Renal cortical epithelial cell (primary cell): ENCODE results near the gene FAS. TPM values are rescaled to one million over a fixed set of nuclear protein-coding genes. Genes with fewer than 3 reads are reported as not detected.
A peak's percentile ranks its signal among the peaks of the same experiment; 100 is the strongest.

ENCODE experiments used
- DNase-seq: peaks from one replicate; pipeline ENCODE4 v3.0.0-alpha.2; 2011; ENCODE audit warnings: low read depth
- total RNA-seq: library from RNA; depleted of rRNA; stranded (reverse); fragments of >200 nt; gene quantifications from 2 replicates; pipeline ENCODE4 v1.2.3, GENCODE V29; 2014

Gene FAS
- total RNA-seq, 1 donor from 2014 or later, result 123 TPM

- no peak for DNase-seq
These were observed 44.9 kb downstream of the FAS start for GRCh38 chr10:89035461-89035860.

- no peak for DNase-seq
These were observed 46.5 kb downstream of the FAS start for GRCh38 chr10:89037096-89037495.

GRCh38 chr10:89042562-89042961 lies 52.0 kb downstream of the FAS start:
- peak; percentile 79 for DNase-seq

- no peak for DNase-seq
These were observed 52.5 kb downstream of the FAS start for GRCh38 chr10:89043052-89043451.

GRCh38 chr10:89047397-89047796 lies 56.8 kb downstream of the FAS start:
- DNase-seq, result no peak

- no peak for DNase-seq
These were observed 61.0 kb downstream of the FAS start for GRCh38 chr10:89051593-89051992.

GRCh38 chr10:89053555-89053954 lies 63.0 kb downstream of the FAS start:
- DNase-seq, result no peak

- DNase-seq, result no peak
These were observed 64.6 kb downstream of the FAS start for GRCh38 chr10:89055159-89055558.

GRCh38 chr10:89062861-89063260 lies 72.3 kb downstream of the FAS start:
- no peak for DNase-seq

- DNase-seq, result no peak
These were observed 72.9 kb downstream of the FAS start for GRCh38 chr10:89063465-89063864.

GRCh38 chr10:89064748-89065147 lies 74.2 kb downstream of the FAS start:
- DNase-seq, result peak; percentile 42

Other genes with a start within 250 kb of the FAS start
- gene LIPN, start 230.8 kb upstream of the FAS start, total RNA-seq, result not detected in 2 replicates
- not detected in 2 replicates for gene LIPM, start 188.1 kb upstream of the FAS start, total RNA-seq
- 0.05 and 1.0 TPM in 2 replicates for gene ANKRD22, start 139.0 kb upstream of the FAS start, total RNA-seq
- 4.3 and 4.4 TPM in 2 replicates for gene STAMBPL1, start 110.6 kb upstream of the FAS start, total RNA-seq
- 11.3 and 83.4 TPM in 2 replicates for gene ACTA2, start 38.0 kb upstream of the FAS start, total RNA-seq
- 0.10 TPM in 1 of 2 replicates, not detected in the other for gene CH25H, start 216.5 kb downstream of the FAS start, total RNA-seq